GM20431 (cell line): ENCODE data around the gene ELOVL7.
"Not testable (repeated sequence)": the region's sequence is repeated elsewhere in the genome, so short reads cannot be mapped to it uniquely, and the experiment has no call there.

Experiments
- in situ Hi-C: fragments of 300-500 bp; cut with MseI, MboI; formaldehyde crosslinking; loops from one replicate; pipeline ENCODE4 v1.15.0; 2020; ENCODE audit warnings: low sequenced_read_pairs; ENCODE audit not compliant: unreplicated experiment

ELOVL7 gene

GRCh38 chr5:60802226-60802625 lies 41.8 kb downstream of the ELOVL7 start:
- in situ Hi-C loops: no loop called here

- in situ Hi-C loops: no loop called here
Observed at GRCh38 chr5:60797482-60798153, 46.5 kb downstream of the ELOVL7 start.

- in situ Hi-C loops: not testable (repeated sequence)
Observed at GRCh38 chr5:60795424-60795950, 48.6 kb downstream of the ELOVL7 start.

- in situ Hi-C loops: no loop called here
Observed at GRCh38 chr5:60794691-60795090, 49.4 kb downstream of the ELOVL7 start.

- in situ Hi-C loops: no loop called here
Observed at GRCh38 chr5:60792438-60792837, 51.6 kb downstream of the ELOVL7 start.

GRCh38 chr5:60789551-60789950 lies 54.5 kb downstream of the ELOVL7 start:
- in situ Hi-C loops: no loop called here

GRCh38 chr5:60788863-60789513 lies 55.1 kb downstream of the ELOVL7 start:
- in situ Hi-C loops: no loop called here

- in situ Hi-C loops: no loop called here
Observed at GRCh38 chr5:60779466-60779865, 64.6 kb downstream of the ELOVL7 start.

GRCh38 chr5:60776343-60776742 lies 67.7 kb downstream of the ELOVL7 start:
- in situ Hi-C loops: no loop called here

- in situ Hi-C loops: no loop called here
Observed at GRCh38 chr5:60765019-60765709, 78.9 kb downstream of the ELOVL7 start.

- in situ Hi-C loops: no loop called here
Observed at GRCh38 chr5:60763061-60763460, 81.0 kb downstream of the ELOVL7 start.

- in situ Hi-C loops: no loop called here
Observed at GRCh38 chr5:60754495-60754894, 89.6 kb downstream of the ELOVL7 start.

- in situ Hi-C loops: no loop called here
Observed at GRCh38 chr5:60744682-60745081, 99.4 kb downstream of the ELOVL7 start.

- in situ Hi-C loops: no loop called here
Observed at GRCh38 chr5:60743511-60744314, 100.4 kb downstream of the ELOVL7 start.

GRCh38 chr5:60740322-60740721 lies 103.7 kb downstream of the ELOVL7 start:
- in situ Hi-C loops: no loop called here

GRCh38 chr5:60738933-60739332 lies 105.1 kb downstream of the ELOVL7 start:
- in situ Hi-C loops: no loop called here

- in situ Hi-C loops: no loop called here
Observed at GRCh38 chr5:60738461-60738860, 105.6 kb downstream of the ELOVL7 start.

GRCh38 chr5:60730858-60731257 lies 113.2 kb downstream of the ELOVL7 start:
- in situ Hi-C loops: not testable (repeated sequence)

- in situ Hi-C loops: no loop called here
Observed at GRCh38 chr5:60727033-60727679, 116.9 kb downstream of the ELOVL7 start.

- in situ Hi-C loops: no loop called here
Observed at GRCh38 chr5:60724126-60724525, 119.9 kb downstream of the ELOVL7 start.
